Fibroblast of mammary gland (primary cell): Measurements from ENCODE around the gene NDUFS5.
A peak's percentile ranks its signal among the peaks of the same experiment; 100 is the strongest.

Experiments used
- DNase-seq: peaks from one replicate; pipeline ENCODE4 v3.0.0-alpha.2; 2010; ENCODE audit warnings: low read depth
- H3K4me3 ChIP-seq: 2 replicates; pipeline ENCODE4 v1.5.1; 2011; ENCODE audit warnings: low read depth, mild to moderate bottlenecking, low read length, moderate library complexity; ENCODE audit not compliant: control insufficient read depth
- TF ChIP-seq, protein P1 (sequence below): conservative IDR thresholded peaks from 2 replicates; pipeline ENCODE4 v1.5.1; 2011; ENCODE audit warnings: low read depth, low read length, inconsistent platforms; ENCODE audit not compliant: control insufficient read depth, insufficient read depth

NDUFS5 gene

DNA sequence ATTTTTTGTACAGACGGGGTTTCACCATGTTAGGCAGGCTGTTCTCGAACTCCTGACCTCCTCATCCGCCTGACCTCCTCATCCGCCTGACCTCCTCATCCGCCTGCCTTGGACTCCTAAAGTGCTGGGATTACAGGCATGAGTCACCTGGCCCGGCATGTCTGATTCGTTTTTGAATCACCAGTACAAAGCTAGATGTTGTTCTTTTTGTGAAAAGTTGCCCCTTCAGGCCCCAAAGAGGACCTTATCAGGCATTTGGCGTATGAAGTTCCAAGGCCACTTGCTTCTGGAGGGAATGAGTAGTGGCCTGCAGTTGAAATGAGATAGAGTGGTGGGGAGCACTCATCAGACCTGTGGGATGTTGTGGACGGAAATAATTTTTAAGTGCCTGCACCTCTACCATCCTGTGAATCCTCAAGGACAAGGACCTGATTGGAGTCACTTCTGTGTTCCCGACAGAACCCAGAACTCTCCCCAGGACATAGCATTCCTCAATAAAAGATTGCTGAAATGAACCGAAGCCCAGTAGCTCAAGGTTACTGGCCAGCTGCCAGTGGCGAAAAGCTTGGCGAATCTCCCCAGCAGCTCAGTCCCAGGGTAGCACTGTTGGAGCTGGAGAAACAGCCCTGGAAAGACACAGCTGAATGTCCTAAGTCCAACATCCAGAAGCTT lies 50.1 kb downstream of the NDUFS5 start:
- TF ChIP-seq, protein P1, sequence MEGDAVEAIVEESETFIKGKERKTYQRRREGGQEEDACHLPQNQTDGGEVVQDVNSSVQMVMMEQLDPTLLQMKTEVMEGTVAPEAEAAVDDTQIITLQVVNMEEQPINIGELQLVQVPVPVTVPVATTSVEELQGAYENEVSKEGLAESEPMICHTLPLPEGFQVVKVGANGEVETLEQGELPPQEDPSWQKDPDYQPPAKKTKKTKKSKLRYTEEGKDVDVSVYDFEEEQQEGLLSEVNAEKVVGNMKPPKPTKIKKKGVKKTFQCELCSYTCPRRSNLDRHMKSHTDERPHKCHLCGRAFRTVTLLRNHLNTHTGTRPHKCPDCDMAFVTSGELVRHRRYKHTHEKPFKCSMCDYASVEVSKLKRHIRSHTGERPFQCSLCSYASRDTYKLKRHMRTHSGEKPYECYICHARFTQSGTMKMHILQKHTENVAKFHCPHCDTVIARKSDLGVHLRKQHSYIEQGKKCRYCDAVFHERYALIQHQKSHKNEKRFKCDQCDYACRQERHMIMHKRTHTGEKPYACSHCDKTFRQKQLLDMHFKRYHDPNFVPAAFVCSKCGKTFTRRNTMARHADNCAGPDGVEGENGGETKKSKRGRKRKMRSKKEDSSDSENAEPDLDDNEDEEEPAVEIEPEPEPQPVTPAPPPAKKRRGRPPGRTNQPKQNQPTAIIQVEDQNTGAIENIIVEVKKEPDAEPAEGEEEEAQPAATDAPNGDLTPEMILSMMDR, result no peak
- DNase-seq, result peak; percentile 83

DNA sequence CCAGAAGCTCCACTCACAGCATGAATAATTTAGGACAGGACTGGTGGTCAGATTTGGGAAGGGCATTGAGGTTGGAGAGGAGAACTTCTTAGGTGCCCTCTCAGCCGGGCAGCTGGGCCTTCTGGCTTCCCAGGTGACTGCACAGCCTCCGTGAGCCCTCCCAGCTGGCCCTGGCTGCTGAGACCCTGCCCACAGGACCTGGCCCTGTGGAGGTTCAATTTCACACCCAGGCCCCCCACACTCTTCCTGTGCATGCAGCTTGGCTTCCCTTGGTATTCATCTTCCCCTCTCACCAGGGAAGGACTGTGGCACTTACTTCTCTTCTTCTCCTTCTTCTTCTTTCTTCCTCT lies 50.6 kb downstream of the NDUFS5 start:
- TF ChIP-seq, protein P1, result no peak
- no peak overlapping the region for H3K4me3 ChIP-seq
- no peak for DNase-seq

More for the DNA sequence above, 50.1 kb downstream of the NDUFS5 start:
- H3K4me3 ChIP-seq, result no peak overlapping the region

DNA sequence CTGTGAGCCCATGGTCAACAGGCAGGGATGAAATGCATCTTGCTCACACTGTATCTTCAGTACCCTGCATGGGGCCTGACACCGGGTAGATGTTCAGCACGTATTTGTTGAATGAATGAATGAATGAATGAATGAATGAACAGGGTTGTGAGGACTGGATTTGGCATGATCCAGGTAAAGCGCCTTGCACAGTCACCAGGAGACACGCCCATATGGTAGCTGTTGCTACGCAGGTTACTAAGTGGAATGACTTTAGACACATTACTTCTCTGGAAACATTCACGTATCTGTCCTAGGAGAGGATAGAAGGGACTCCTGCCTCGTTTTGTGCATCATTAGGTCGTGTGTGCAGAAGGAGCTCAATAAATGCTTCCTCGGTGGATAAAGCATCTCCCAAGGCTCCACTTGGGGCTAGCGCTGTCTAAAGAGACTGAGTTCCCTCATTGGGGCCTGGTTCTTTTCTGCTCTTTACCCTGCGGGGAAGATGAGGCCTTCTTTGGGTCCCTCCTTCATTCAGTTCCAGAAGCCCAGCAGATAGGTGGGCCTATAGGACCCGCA lies 54.2 kb downstream of the NDUFS5 start:
- H3K4me3 ChIP-seq, result no peak overlapping the region
- TF ChIP-seq, protein P1, result no peak
- DNase-seq, result no peak

DNA sequence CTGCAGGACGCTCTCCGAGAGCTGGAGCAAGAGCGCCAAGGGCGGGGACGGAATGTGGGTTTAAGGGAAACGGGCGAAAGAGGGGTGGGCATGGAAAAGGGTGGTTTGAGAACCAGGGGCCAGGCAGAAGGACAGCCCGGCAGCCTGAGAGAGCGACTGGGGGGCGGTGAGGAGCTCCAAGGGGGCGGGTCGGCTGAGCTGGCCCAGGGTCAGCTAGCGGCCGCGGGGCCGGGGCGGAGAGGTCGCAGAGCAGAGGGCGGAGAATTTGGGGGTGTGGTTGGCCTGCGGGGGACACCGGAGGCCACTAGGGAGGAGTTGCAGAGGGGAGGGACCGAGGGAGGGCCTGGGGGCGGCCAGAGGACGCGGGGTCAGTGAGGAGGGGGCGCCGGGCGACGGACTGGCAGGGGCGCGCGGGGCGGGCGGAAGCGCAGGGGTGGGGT lies 54.7 kb downstream of the NDUFS5 start:
- no peak for DNase-seq
- TF ChIP-seq, protein P1, result no peak

DNA sequence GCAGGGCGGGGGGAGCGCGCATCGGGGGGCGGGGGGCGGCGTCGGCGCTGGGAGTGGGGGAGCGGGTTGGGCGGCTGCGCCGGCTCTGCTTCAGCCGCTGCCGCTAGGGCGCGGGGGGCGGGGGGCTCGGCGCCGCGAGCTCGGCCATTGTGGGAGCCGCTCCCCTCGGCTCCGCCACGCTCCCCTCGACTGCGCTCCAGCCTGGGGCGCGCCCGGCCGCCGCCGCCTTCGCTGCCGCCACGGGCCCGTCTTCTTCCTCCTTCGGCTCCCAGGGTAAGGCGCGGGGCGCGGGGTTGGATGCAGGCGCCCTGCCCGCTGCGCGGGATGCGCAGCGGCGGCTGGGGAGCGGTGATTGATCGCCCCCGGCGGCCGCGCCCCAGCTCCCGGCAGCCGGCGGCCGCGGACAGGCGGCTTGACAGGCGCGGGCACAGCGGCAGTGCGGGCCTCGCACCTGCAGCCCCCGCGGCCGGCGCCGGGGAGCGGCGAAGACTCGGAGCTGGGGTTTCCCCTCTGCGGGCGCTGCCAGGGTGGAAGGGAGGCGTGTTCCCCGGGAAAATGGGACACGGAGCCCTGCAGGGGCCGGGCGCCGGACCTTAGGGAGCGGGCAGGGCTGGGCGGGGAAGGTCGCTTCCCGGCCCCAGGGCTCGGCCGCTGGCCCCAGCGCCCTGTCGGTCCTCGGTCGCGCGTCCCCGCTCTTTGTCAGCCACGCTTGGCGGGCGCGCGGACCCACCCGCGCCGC lies 55.3 kb downstream of the NDUFS5 start:
- DNase-seq, result no peak
- H3K4me3 ChIP-seq, result peak overlapping the region; percentile 42
- TF ChIP-seq, protein P1, result no peak

More for the DNA sequence above, 54.7 kb downstream of the NDUFS5 start:
- H3K4me3 ChIP-seq, result peak overlapping the region; percentile 28

DNA sequence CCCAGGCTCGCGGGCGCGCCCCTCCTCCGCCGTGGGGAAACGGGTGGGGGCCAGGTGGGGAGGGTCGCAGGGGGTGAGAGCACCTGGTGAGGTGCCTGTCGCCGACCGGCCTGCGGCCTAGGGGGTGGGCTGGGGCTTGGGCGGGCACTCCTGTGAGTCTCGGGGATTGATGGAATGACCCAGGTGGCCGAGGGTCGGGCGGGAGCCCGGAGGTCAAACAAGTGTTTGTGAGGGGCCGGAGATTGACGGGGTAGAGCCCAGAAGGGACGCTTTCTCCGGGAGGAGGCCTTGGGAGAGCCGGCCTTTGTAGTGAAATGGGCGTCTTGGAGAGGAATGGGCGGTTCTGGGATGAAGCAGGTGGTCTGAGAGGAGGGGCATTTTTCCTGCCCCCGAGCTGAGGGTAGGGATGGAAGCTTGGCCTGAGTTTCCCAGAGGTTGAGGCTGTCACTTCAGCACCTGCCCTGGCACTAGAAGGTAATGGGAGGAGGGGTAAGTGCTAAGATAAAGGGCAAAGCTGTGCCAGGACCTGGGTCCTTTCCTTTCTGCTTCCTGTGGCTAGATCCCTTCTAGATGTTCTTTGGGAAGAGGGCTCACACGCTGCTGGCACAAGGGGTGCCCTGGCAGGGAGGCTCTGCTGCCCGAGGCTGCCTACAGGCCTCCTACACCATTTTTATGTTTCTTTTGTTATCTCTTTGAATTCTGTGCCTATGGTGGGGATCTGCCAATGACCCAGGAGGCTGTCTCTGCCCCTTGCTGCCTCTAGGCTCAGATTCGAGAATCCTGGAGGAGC lies 56.1 kb downstream of the NDUFS5 start:
- TF ChIP-seq, protein P1, result no peak
- H3K4me3 ChIP-seq, result peak overlapping the region; percentile 12
- DNase-seq, result no peak
